ENCODE measurements around the gene BRINP3.

The BRINP3 gene

GRCh38 chr1:190095596-190095995 lies 382.1 kb downstream of the BRINP3 start:
- no peak overlapping the region for H3K4me2 ChIP-seq (ENCODE audit: low read length)
- no peak for DNase-seq
- no peak overlapping the region for H2BK5ac ChIP-seq (ENCODE audit: low read depth, low read length, poor library complexity)
- no peak overlapping the region for H3K18ac ChIP-seq (ENCODE audit: low read length)
- no peak overlapping the region for H4K91ac ChIP-seq (ENCODE audit: low read depth, low read length)
- H3K27ac ChIP-seq (ENCODE audit: low read depth, low read length) = no peak overlapping the region
- no peak overlapping the region for H3K4me3 ChIP-seq (ENCODE audit: low read depth, low read length)
- no peaks in the 10 kb centered on the region for H3K79me1 ChIP-seq (ENCODE audit: low read length)
- H3K9ac ChIP-seq (ENCODE audit: low read length) = no peak overlapping the region
- no CpG with 5 or more reads among the region's 1 CpG for WGBS (ENCODE audit: extremely low coverage, insufficient coverage, insufficient read length)
- H3K9me3 ChIP-seq (ENCODE audit: insufficient read depth, low read depth, low read length) = no peaks in the 10 kb centered on the region
- no peak overlapping the region for H2AFZ ChIP-seq (ENCODE audit: insufficient read depth, low read length, poor library complexity)
- H3K4ac ChIP-seq (ENCODE audit: low read depth, low read length) = no peak overlapping the region
- no peak overlapping the region for H3K14ac ChIP-seq (ENCODE audit: low read length)
- no peak overlapping the region for H2BK12ac ChIP-seq (ENCODE audit: low read length)
- no peaks in the 10 kb centered on the region for H3K4me1 ChIP-seq (ENCODE audit: control insufficient read depth in 1 of 2, insufficient read depth in 2 of 2, low read length in 2 of 2)
- H2BK120ac ChIP-seq (ENCODE audit: insufficient read depth, low read length, poor library complexity) = no peak overlapping the region
- H4K12ac ChIP-seq (ENCODE audit: low read depth, low read length) = no peak overlapping the region
- H3K23ac ChIP-seq (ENCODE audit: low read length) = no peak overlapping the region
- H3K79me2 ChIP-seq (ENCODE audit: control insufficient read depth, insufficient read depth, low read length, poor library complexity) = no peaks in the 10 kb centered on the region
- no peaks in the 10 kb centered on the region for H3K27me3 ChIP-seq (ENCODE audit: insufficient read depth, low read length)
- H2AK5ac ChIP-seq (ENCODE audit: low read length) = no peak overlapping the region
- H3K36me3 ChIP-seq (ENCODE audit: control insufficient read depth in 1 of 2, insufficient read depth in 2 of 2, low read length in 2 of 2) = no peaks in the 10 kb centered on the region
- no peak overlapping the region for H4K8ac ChIP-seq (ENCODE audit: low read depth, low read length)

- no CpG with 5 or more reads among the region's 8 CpGs for WGBS (ENCODE audit: extremely low coverage, insufficient coverage, insufficient read length)
- Histone ChIP-seq H3K27ac (ENCODE audit: low read depth, low read length) (no peak overlapping the region), H2BK120ac (ENCODE audit: insufficient read depth, low read length, poor library complexity) (no peak overlapping the region), H3K23ac (ENCODE audit: low read length) (no peak overlapping the region), H3K4me1 (ENCODE audit: control insufficient read depth in 1 of 2, insufficient read depth in 2 of 2, low read length in 2 of 2) (no peaks in the 10 kb centered on the region), H3K18ac (ENCODE audit: low read length) (no peak overlapping the region), H4K12ac (ENCODE audit: low read depth, low read length) (no peak overlapping the region), H3K4me2 (ENCODE audit: low read length) (no peak overlapping the region), H3K4me3 (ENCODE audit: low read depth, low read length) (peak overlapping the region; percentile 58), H2BK5ac (ENCODE audit: low read depth, low read length, poor library complexity) (no peak overlapping the region), H3K9me3 (ENCODE audit: insufficient read depth, low read depth, low read length) (no peaks in the 10 kb centered on the region), H3K4ac (ENCODE audit: low read depth, low read length) (no peak overlapping the region), H3K27me3 (ENCODE audit: insufficient read depth, low read length) (no peaks in the 10 kb centered on the region), H4K91ac (ENCODE audit: low read depth, low read length) (no peak overlapping the region), H3K36me3 (ENCODE audit: control insufficient read depth in 1 of 2, insufficient read depth in 2 of 2, low read length in 2 of 2) (no peaks in the 10 kb centered on the region), H3K79me2 (ENCODE audit: control insufficient read depth, insufficient read depth, low read length, poor library complexity) (no peaks in the 10 kb centered on the region), H3K79me1 (ENCODE audit: low read length) (no peaks in the 10 kb centered on the region), H2BK12ac (ENCODE audit: low read length) (no peak overlapping the region), H4K8ac (ENCODE audit: low read depth, low read length) (no peak overlapping the region), H2AK5ac (ENCODE audit: low read length) (no peak overlapping the region), H3K9ac (ENCODE audit: low read length) (no peak overlapping the region), H2AFZ (ENCODE audit: insufficient read depth, low read length, poor library complexity) (no peak overlapping the region), H3K14ac (ENCODE audit: low read length) (no peak overlapping the region)
- DNase-seq = peak; percentile 7 to 9
Measured at GRCh38 chr1:190084552-190084951, 393.1 kb downstream of the BRINP3 start.

- no peaks in the 10 kb centered on the region for H3K79me1 ChIP-seq (ENCODE audit: low read length)
Measured at GRCh38 chr1:190068304-190068703, 409.4 kb downstream of the BRINP3 start.

DNA sequence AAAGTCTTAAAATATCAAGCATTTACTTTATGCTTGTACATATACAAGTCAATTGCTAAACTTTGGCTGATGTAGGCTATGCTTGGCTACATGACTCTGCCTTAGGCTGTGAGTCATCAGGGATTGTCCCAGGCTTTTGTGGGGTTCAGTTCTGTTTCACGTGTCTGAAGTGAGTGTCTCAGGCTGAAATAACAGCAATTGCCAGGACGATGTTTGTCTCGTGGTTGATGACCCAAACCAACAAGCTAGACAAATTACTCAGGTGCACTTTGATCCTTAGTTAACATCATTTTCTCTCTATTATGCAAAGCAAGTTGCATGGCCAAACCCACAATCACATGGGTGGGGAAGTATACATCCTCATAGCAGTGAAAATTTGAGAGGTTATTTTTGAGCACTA lies 410.1 kb downstream of the BRINP3 start:
- Histone ChIP-seq H4K12ac (ENCODE audit: low read depth, low read length) (no peak overlapping the region), H3K9ac (ENCODE audit: low read length) (no peak overlapping the region), H2BK12ac (ENCODE audit: low read length) (no peak overlapping the region), H2AK5ac (ENCODE audit: low read length) (no peak overlapping the region), H2AFZ (ENCODE audit: insufficient read depth, low read length, poor library complexity) (no peak overlapping the region), H3K4me1 (ENCODE audit: control insufficient read depth in 1 of 2, insufficient read depth in 2 of 2, low read length in 2 of 2) (no peaks in the 10 kb centered on the region), H3K4me2 (ENCODE audit: low read length) (no peak overlapping the region), H3K27ac (ENCODE audit: low read depth, low read length) (no peak overlapping the region), H3K23ac (ENCODE audit: low read length) (no peak overlapping the region), H3K79me2 (ENCODE audit: control insufficient read depth, insufficient read depth, low read length, poor library complexity) (no peaks in the 10 kb centered on the region), H3K4ac (ENCODE audit: low read depth, low read length) (no peak overlapping the region), H3K9me3 (ENCODE audit: insufficient read depth, low read depth, low read length) (no peaks in the 10 kb centered on the region), H3K27me3 (ENCODE audit: insufficient read depth, low read length) (no peaks in the 10 kb centered on the region), H2BK5ac (ENCODE audit: low read depth, low read length, poor library complexity) (no peak overlapping the region), H4K8ac (ENCODE audit: low read depth, low read length) (no peak overlapping the region), H3K14ac (ENCODE audit: low read length) (no peak overlapping the region), H4K91ac (ENCODE audit: low read depth, low read length) (no peak overlapping the region), H3K18ac (ENCODE audit: low read length) (no peak overlapping the region), H3K36me3 (ENCODE audit: control insufficient read depth in 1 of 2, insufficient read depth in 2 of 2, low read length in 2 of 2) (no peaks in the 10 kb centered on the region), H3K4me3 (ENCODE audit: low read depth, low read length) (no peak overlapping the region), H2BK120ac (ENCODE audit: insufficient read depth, low read length, poor library complexity) (no peak overlapping the region), H3K79me1 (ENCODE audit: low read length) (no peaks in the 10 kb centered on the region)
- no peak for DNase-seq
- no CpG with 5 or more reads among the region's 3 CpGs for WGBS (ENCODE audit: extremely low coverage, insufficient coverage, insufficient read length)

More at GRCh38 chr1:190068304-190068703, 409.4 kb downstream of the BRINP3 start:
- no peak overlapping the region for H3K4me2 ChIP-seq (ENCODE audit: low read length)
- no peaks in the 10 kb centered on the region for H3K4me1 ChIP-seq (ENCODE audit: control insufficient read depth in 1 of 2, insufficient read depth in 2 of 2, low read length in 2 of 2)
- no peaks in the 10 kb centered on the region for H3K9me3 ChIP-seq (ENCODE audit: insufficient read depth, low read depth, low read length)
- no peak overlapping the region for H3K27ac ChIP-seq (ENCODE audit: low read depth, low read length)
- no peak overlapping the region for H2AFZ ChIP-seq (ENCODE audit: insufficient read depth, low read length, poor library complexity)
- H3K79me2 ChIP-seq (ENCODE audit: control insufficient read depth, insufficient read depth, low read length, poor library complexity) = no peaks in the 10 kb centered on the region
- H3K9ac ChIP-seq (ENCODE audit: low read length) = no peak overlapping the region
- H4K91ac ChIP-seq (ENCODE audit: low read depth, low read length) = no peak overlapping the region
- no peak overlapping the region for H4K8ac ChIP-seq (ENCODE audit: low read depth, low read length)
- H3K27me3 ChIP-seq (ENCODE audit: insufficient read depth, low read length) = no peaks in the 10 kb centered on the region
- no peak overlapping the region for H2AK5ac ChIP-seq (ENCODE audit: low read length)
- no peak overlapping the region for H3K23ac ChIP-seq (ENCODE audit: low read length)
- no peak overlapping the region for H3K14ac ChIP-seq (ENCODE audit: low read length)
- H2BK5ac ChIP-seq (ENCODE audit: low read depth, low read length, poor library complexity) = no peak overlapping the region
- H2BK12ac ChIP-seq (ENCODE audit: low read length) = no peak overlapping the region
- no peak overlapping the region for H3K4me3 ChIP-seq (ENCODE audit: low read depth, low read length)
- H2BK120ac ChIP-seq (ENCODE audit: insufficient read depth, low read length, poor library complexity) = no peak overlapping the region
- no peak for DNase-seq
- no peak overlapping the region for H3K18ac ChIP-seq (ENCODE audit: low read length)
- no CpG with 5 or more reads among the region's 2 CpGs for WGBS (ENCODE audit: extremely low coverage, insufficient coverage, insufficient read length)
- no peak overlapping the region for H4K12ac ChIP-seq (ENCODE audit: low read depth, low read length)
- no peak overlapping the region for H3K4ac ChIP-seq (ENCODE audit: low read depth, low read length)
- H3K36me3 ChIP-seq (ENCODE audit: control insufficient read depth in 1 of 2, insufficient read depth in 2 of 2, low read length in 2 of 2) = no peaks in the 10 kb centered on the region

All from trophoblast cell (in vitro differentiated cells and primary cell).